ENCODE results near the gene SLC35F6.
"Not testable (repeated sequence)": the region's sequence is repeated elsewhere in the genome, so short reads cannot be mapped to it uniquely, and the experiment has no call there.

SLC35F6 gene

DNA sequence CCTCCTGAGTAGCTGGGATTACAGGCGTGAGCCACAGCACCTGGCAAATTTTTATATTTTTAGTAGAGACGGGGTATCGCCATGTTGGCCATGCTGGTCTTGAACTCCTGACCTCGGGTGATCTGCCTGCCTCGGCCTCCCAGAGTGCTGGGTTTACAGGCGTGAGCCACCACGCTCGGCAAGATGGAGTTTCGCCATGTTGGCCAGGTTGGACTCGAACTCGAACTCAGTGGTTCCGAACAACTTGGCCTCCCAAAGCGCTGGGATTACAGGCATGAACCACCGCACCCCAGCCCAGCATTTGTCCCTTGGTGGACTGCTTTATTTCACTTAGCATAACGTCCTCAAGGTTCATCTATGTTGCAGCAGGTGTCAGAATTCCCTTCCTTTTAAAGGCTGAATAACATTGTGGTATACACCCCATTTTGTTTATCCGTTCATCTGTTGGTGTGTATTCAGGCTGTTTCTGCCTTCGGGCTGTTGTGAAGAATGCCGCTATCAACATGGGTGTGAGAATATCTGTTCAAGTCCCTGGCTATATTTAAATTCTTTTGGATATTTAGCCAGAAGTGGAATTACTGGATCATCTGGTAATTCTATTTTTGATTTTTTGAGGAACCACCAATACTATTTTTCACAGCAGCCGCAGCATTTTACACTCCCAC is 20.6 kb downstream of the SLC35F6 start:
- DNase-seq (ENCODE audit: low read depth in 2 of 2) = no peak

DNA sequence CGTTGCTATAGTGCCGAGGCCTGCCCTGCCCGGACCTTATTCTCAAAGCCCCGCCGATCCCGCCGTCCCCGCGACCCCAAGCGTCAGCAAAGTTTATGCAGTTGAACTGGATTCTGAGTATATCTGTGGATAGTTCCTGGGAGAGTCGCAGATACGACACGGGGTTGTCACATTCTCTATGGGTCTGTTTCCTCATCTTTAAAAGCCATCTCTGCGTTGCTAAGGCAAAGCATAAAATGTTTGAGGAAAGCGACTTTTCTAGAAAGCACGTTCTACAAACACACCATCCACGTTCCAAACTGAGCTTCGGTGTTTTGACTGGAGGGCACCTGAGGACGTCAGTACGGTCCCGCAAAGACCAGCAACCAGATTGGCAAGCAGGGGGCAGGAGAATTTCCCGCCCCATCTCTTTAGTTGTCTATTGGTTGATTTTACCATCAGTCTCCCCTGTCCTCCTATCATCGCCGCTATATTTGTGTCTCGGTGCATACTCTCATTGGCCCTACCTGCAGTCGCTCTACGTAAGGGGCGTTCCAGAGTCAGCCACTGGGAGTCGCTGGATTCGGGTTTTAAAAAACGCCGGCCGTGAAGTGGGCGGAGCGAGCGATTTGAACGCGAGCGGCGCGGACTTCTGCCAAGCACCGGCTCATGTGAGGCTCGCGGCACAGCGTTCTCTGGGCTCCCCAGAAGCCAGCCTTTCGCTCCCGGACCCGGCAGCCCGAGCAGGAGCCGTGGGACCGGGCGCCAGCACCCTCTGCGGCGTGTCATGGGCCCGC is 21.5 kb downstream of the SLC35F6 start, which contains the start of gene CENPA:
TSS of gene CENPA (plus strand) at position 626 of the 776 bp plus-strand sequence. CDS start at position 767, 141 bp downstream.
- DNase-seq (ENCODE audit: low read depth in 2 of 2) = peak; percentile 87 to 91

DNA sequence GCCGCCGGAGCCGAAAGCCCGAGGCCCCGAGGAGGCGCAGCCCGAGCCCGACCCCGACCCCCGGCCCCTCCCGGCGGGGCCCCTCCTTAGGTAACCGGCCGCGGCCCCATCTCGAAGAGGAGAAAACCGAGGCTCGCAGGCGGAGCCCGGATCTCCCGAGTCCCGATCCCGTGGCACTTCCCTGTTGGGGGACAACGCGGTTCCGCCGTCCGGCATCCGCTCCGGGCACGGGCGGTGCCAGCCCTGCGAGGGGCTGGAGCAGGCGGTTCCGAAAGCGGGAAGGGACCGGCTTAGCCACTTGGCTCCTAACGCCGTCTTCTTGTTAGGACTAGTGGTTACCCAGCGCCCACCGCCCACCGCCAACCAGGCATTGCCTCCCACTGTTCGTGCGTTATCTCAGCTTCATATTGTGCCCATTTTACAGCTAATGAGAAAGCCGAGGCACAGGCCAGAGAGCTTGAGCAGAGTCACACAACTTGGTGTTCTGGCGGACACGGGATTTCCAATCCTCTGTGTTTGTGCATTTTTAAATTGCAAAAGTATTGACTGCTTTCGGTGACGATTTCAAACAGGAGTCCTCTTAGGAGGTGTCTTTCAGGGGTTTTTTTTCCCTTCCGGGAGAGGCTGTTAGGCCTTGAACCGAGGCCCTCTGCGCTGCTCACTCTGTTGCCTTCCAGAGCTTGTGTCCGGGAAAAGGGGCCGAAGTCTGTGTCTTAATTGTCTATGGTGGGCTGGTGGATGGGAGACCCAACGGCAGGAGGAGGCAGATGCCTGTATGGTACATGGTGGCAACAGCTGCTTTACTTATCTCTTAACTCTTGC is 22.3 kb downstream of the SLC35F6 start:
- DNase-seq (ENCODE audit: low read depth in 2 of 2) = no peak

DNA sequence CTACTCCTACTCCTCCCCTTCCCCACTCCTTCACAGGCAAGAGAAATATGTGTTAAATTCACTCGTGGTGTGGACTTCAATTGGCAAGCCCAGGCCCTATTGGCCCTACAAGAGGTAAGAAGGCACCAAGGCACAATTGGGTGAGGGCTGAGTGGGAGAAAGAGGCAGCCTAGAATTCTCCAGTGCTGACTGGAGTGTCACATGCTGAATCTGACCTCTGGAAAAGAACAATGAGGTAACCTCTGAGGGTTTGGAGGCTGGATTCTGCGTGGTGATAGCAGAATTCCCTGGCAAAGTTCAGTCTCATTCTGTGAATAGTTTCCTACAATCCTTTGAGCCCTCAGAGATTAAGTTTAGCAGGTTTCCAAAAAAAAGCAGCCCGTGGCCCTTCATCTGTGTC is 28.6 kb downstream of the SLC35F6 start:
- no peak for DNase-seq (ENCODE audit: low read depth in 2 of 2)

DNA sequence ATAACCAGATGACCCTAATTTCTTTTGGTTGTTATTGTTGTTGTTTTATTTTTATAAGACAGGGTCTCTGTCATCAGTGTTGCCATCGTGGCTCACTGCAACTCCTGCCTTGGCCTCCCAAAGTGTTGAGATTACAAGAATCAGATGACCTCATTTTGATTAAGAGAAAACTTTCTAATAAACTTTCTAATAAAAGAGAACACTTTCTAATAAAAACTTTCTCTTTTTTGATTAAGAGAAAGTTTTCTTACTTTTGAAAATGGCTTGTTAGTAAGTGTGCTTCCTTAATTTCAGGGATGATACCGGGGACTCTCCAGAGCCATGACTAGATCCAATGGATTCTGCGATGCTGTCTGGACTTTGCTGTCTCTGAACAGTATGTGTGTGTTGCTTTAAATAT is 29.4 kb downstream of the SLC35F6 start:
- no peak for DNase-seq (ENCODE audit: low read depth in 2 of 2)

DNA sequence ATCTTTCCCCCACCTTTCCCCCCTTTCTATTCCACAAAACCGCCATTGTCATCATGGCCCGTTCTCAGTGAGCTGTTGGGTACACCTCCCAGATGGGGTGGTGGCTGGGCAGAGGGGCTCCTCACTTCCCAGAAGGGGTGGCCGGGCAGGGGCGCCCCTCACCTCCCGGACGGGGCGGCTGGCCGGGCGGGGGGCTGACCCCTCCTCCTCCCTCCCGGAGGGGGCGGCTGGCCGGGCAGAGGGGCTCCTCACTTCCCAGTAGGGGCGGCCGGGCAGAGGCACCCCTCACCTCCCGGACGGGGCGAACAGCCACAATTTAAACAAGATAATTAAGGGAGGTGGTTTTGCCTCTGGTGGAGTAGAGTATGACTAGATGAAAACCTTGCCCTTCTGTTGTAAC is 31.1 kb downstream of the SLC35F6 start:
- DNase-seq (ENCODE audit: low read depth in 2 of 2) = not testable (repeated sequence)

DNA sequence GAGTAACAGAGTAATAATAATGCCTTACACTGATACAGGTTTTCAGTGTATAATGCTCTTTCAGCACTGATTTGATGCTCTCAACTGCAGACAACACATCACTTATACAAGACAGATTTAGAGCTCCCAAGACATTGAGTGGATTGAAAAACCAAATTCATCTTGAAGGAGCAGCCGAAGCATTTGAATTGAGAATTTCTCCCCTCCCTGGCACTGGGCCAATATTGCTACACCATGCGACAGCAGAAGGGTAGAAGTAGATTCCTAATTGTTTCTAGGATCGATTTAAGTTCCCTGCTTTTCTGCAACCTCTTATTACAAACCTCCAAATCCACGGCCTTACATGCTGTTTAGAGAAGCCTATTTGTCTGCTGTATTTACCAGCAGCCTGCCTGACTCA is 37.2 kb downstream of the SLC35F6 start:
- DNase-seq (ENCODE audit: low read depth in 2 of 2) = no peak

DNA sequence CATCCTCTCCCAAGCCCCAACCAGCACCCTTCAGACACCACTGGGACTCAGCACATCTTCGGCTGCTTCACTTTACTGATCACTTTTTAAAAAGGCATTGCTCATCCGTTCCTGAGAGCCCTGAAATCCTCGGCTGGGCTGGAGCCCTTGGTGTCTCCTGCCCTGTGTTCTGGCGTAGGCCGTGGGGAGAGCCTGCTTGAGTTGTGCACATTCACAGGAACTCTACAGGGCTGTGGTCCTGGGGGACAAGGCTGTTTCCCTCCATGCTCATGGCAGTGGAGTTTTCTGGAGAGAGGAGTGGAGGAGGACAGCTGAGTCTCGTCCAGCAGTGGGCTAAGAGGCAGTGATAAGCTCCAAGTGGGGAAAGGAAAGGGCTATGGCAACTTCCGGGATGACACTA is 37.7 kb downstream of the SLC35F6 start:
- DNase-seq (ENCODE audit: low read depth in 2 of 2) = no peak

DNA sequence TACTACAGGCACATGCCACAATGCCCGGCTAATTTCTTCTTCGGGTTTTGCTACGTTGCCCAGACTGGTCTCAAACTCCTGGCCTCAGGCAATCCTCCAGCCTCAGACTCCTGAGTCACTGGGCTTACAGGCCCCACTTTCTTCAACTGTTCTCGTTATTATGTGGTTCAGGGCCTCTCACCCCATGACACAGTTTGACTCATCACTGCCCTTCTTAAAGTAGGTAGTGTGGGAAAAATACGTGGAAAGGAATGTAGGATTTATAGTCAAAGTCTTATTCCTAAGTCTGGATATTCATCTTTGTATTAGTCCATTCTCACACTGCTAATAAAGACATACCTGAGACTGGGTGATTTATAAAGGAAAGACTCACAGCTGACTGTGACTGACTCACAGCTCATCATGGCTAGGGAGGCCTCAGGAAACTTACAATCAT is 41.2 kb downstream of the SLC35F6 start:
- DNase-seq (ENCODE audit: low read depth in 2 of 2) = no peak

DNA sequence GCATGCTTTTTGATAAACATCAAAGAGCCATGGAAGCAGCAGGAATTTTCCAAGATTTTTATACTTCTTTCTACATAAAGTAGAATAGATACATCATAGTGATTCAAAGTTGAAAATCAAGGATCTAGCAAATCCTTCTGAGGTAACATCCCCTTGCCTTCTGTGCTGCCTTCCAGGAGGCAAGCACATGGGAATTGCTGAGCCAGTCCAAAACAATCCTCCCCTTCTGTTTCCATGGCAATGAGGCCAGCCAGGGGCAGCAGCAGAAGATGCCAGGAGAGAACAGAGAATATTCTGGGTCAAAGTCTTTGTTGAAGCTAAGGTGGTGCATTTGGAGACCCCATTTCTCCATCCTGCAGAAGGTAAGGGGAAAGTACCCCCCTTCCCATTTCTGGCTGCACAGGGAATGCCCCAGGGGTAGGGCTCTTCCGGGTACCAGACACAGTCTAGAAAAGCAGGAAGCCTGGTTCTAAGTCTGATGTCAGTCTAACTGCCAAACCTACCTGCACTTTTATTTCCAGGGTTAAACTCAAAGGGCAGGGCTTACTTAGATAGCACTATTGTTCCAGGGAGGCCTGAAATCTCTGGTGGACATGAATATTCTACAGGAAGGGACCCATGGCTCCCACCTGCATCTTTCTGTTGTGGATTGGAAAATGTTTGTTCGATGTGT is 43.8 kb downstream of the SLC35F6 start:
- no peak for DNase-seq (ENCODE audit: low read depth in 2 of 2)

DNA sequence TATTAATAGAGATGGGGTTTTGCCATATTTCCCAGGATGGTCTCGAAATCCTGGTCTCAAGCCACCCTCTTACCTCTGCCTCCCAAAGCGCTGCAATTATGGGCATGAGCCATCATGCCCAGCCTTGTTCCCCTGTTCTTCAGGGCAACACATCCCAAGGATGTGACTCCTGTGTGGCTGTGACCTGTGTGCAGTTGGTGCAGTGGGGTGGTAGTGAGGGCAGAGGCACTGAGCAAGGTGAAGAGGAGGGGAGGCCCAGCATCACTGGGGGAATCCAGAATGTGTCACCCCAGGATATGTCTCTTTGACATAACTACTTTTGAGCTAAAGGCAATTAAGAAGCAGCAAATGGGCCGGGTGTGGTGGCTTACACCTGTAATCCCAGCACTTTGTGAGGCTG is 45.1 kb downstream of the SLC35F6 start:
- DNase-seq (ENCODE audit: low read depth in 2 of 2) = no peak

DNA sequence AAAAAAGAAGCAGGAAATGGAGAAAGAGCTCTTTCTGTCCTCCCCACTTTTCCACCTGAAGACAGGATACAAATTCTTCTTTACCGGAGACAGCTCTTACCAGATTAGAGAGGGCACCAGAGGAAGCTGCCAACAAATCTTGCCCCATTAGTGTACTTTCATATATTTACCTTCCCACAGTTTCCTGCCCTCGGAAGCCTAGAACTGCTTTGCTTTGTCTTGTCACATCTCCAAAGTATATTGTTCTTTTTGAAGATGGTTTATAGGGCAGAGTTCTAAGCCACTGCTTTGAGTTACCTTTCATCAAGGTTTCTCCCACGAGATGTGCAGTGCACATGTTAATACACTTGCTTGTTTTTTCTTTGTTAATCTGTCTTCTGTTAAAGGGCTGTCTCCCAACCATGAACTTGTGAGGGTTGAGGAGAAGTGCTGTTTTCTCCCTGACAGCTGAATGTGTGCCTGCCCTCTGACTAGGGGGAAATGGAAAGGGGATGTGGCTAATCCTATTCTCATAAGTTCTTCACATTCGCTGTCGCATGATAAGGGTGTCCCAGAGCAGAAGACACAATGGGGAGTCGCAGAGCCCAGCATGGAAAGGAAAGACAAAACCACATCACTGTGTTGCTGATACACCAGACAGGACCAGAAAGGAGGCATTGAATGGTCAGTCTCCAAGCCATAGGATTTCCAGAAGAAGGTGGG is 45.9 kb downstream of the SLC35F6 start:
- DNase-seq (ENCODE audit: low read depth in 2 of 2) = no peak

DNA sequence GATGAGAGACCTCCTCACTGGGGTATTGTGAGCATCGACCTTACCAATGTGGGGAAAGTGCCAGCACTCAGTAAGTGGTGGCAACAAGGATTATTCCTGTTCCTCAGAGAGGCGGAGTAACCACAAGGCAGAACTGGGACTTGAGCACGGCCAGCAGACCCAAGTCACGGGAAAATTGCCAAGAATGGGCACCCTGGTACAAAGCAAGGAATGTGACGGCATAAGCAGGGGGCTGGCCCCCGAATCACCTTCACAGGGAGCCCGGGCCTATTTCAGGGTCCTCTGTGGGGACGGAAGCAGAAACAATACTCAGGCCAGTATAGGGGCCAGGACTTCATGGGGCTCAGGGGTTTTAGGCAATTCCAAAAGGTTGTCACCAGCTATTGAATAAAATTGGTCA is 47.2 kb downstream of the SLC35F6 start:
- no peak for DNase-seq (ENCODE audit: low read depth in 2 of 2)

DNA sequence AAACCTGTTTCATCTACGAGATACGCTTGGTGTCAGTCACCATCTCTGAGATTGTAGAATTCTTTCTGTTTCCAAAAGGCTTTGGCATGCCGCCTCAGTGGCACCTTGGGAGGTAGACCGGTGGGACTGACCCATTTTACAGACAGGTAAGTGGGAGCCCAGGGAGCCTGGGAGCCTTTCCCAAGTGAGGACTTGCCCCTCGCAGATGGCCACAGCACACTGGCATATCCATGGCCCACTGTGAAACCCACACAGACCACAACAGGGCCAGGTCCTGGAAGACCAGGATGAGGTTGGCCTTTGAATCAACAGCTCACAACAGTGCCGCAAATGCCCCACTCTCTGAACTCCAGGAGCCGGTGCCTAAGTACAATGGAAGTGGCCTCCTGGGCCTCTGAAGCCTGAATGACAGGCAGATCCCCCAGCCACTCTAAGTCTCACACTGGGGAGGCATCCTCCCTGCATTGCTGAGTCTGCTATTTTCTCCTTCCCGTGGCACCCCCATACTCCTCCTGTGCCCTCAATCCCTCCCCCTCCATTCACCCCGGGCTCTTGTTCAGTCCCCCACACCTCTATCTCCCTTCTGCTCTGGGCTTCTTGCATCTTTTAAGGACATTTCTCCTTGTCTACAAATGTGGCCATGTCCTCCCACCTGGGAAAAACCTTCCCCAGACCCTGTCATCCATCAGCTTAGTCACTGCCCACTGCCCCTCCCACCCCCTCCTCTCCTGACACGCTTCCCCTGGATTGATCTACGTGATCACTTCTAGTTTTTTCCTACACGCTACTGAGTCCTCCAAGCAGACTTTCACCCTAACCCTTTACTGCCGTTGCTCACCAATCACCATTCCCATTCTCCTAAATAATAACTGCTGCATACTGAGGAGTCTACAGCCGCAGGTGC is 48.0 kb downstream of the SLC35F6 start:
- no peak for DNase-seq (ENCODE audit: low read depth in 2 of 2)

DNA sequence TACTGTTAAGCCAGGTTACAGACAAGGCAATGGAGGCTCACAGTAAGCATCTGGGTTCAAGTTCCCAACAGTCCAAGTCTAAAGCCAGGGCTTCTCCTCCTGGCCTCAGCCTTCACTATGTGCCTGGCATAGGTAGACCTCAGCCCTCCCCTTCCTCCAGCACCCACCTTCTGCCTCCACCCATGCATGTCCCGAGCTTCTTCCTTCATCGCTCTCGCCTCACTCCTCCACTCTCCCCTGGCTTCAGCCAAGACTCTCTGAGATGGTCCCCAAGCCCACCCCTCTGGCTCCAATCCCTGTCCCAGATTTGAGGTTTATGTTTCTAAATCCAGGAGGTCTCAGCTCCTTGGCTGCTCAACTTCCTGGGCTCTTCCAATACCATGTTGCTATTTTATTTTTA is 48.6 kb downstream of the SLC35F6 start:
- DNase-seq (ENCODE audit: low read depth in 2 of 2) = no peak

DNA sequence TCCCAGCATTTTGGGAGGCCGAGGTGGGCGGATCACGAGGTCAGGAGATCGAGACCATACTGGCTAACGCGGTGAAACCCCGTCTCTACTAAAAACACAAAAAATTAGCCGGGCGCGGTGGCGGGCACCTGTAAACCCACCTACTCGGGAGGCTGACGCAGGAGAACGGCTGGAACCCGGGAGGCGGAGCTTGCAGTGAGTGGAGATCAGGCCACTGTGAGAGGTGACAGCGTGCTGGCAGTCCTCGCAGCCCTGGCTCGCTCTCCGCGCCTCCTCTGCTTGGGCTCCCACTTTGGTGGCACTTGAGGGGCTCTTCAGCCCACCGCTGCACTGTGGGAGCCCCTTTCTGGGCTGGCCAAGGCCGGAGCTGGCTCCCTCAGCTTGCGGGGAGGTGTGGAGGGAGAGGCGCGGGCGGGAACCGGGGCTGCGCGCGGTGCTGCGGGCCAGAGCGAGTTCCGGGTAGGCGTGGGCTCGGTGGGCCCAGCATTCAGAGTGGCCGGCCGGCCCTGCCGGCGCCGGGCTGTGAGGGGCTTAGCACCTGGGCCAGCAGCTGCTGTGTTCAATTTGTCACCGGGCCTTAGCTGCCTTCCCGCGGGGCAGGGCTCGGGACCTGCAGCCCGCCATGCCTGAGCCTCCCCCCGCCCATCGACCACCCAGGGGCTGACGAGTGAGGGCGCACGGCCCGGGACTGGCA is 50.1 kb downstream of the SLC35F6 start:
- DNase-seq (ENCODE audit: low read depth in 2 of 2) = not testable (repeated sequence)

DNA sequence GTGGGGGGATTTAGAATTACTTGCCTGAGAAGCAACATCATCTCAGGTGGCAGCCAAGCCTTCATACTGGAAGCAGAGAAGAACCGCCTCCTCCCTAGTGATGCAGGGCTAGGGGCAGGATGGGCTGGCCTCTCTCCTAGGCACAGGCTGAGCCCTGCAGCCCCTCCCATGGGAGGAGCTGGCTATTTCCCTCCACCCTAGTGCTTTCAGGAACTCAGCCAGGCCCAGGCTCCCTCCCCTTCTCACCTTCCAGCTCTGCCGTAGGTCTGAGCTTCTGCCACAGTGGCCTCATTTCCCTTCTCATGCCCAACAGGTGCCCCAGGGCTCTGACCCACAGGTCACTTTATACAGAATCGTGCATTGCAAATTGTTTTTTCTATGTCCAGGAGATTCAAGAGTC is 52.8 kb downstream of the SLC35F6 start:
- no peak for DNase-seq (ENCODE audit: low read depth in 2 of 2)

DNA sequence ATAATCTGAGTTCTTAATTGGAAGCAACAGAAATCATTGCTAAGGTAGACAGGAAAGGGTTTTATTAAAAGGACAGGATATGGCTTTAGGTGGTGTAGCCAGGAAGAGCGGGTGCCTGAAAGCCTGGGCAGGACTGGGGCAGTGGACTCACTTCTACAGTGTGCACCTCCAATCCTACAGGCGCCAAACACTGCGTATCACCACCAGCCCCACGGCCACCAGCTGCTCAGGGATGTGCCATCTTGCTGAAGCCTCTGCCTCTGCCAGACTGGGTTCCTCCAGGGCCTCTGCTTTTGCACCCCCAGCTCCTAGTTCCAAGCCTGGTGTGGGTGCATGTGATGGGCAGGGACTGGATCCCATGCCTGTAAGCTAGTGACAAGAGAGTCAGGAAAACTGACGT is 54.2 kb downstream of the SLC35F6 start:
- no peak for DNase-seq (ENCODE audit: low read depth in 2 of 2)

DNA sequence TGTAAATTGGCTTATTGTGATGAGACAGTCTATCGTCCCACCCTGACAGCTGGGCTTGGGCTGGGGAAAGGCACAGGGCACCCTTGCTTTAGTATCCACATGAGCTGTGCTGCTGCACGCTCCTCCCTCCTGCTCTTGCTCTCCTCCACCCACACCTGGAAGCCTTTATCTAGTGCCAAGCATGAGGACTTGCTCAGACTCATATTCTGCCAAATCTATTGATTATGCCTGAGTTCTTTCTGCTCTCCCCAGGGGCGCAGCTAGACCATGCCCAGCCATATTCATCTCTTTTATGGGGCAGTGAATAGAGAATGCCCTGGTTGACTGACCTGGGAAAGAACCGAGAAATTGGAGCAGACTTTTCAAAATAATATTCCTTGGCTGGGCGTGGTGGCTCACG is 54.9 kb downstream of the SLC35F6 start:
- DNase-seq (ENCODE audit: low read depth in 2 of 2) = no peak

DNA sequence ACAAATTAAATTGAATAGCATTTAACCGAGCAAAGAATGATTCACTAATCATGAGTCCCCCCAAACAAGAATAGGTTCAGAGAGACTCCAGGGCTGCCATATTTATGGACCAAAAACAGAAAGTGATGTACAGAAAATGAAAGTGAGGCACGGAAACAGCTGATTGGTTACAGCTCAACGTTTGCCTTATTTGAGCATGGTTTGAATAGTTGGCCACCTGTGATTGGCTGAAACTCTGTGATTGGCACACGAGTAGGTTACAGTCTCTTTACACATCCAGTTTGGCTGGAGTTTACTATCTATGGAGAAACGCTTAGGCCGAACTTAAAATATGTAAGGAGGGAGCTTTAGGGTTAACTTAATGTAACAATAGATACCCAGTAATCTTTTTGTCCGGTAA is 56.8 kb downstream of the SLC35F6 start:
- DNase-seq (ENCODE audit: low read depth in 2 of 2) = no peak

All from stimulated activated CD8-positive, alpha-beta memory T cell treated with anti-CD3 and anti-CD28 coated beads, Interleukin-2, amount 100 ng/mL, for 48 hours (primary cell).